ENCODE results near the gene PTPRN2. TPM values are rescaled to one million over a fixed set of nuclear protein-coding genes. Genes with fewer than 3 reads are reported as not detected.
"Not testable (repeated sequence)": the region's sequence is repeated elsewhere in the genome, so short reads cannot be mapped to it uniquely, and the experiment has no call there.

The PTPRN2 gene
- total and polyA plus RNA-seq, 3 experiments from 2014 or later = 0.33 to 1.2 (median 0.42) TPM

DNA sequence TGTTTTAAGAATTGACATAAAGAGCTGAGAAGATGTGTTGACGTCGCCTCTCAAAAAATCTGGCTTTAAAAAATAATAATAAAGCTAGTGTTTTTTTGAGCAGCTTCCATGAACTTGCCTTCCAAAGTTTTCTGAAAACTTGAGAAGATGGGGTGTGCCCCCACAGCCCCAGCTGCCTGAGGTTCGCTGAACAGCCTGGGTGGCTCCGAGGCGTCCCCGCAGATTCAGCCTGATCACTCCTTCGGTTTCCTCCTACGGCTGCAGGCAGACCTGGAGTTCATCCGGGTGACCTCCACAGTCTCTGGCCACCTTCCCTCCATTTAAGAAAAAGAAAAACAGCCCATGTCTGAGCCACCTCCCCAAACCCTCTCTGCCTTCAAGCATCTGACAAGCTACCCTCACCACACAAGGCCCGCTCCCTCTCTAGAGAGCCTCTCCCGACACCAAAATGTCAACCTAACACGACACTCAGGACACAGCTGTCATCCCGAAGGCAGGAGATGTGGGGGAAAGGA is 177.8 kb downstream of the PTPRN2 start:
- Histone ChIP-seq H3K4me3 (ENCODE audit: low read length) (no peak overlapping the region), H3K27me3 (ENCODE audit: insufficient read depth, low read length, poor library complexity, severe bottlenecking) (no peaks in the 10 kb centered on the region), H3K9me3 (ENCODE audit: low read length) (no peaks in the 10 kb centered on the region), H3K36me3 (ENCODE audit: insufficient read depth, low read length) (no peaks in the 10 kb centered on the region), H3K4me1 (ENCODE audit: insufficient read depth, low read length) (no peaks in the 10 kb centered on the region), H3K27ac (ENCODE audit: low read depth, low read length) (no peak overlapping the region)
- H3K4me1 Mint-ChIP-seq = no peaks in the 10 kb centered on the region
- no peak for DNase-seq
- H3K4me3 Mint-ChIP-seq = no peak overlapping the region
- ChIA-PET CTCF (no interaction called here), POLR2A (no interaction called here)
- H3K27ac Mint-ChIP-seq = no peak overlapping the region
- peaks cover 5% of the 10 kb centered on the region in 2 donors for H3K27me3 Mint-ChIP-seq
- H3K9me3 Mint-ChIP-seq = no peaks in the 10 kb centered on the region
- H3K36me3 Mint-ChIP-seq = no peaks in the 10 kb centered on the region

DNA sequence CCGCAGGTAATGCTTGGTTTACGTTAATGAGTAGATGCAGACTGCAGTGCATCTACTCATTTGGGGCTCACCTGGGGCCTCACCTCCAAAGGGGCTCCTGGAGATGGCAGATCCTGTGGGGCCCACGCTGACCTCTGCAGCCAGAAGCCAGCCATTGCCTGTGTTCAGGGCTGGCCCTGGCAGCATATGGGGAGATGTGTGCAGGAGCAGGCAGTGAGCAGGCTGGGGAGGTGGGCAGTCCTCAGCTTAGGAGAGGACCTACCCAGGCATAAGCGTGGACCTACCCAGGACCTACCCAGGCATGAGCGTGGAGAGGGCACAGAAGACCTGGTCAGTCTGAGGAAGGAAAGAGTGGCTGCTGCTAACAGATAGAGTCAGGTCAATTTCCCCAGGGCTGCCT is 178.5 kb downstream of the PTPRN2 start:
- no peak for DNase-seq
- H3K27ac Mint-ChIP-seq = no peak overlapping the region
- H3K4me3 ChIP-seq (ENCODE audit: low read length) = no peak overlapping the region
- H3K36me3 ChIP-seq (ENCODE audit: insufficient read depth, low read length) = no peaks in the 10 kb centered on the region
- H3K4me3 Mint-ChIP-seq = no peak overlapping the region
- peaks cover 5% of the 10 kb centered on the region in 2 donors for H3K27me3 Mint-ChIP-seq
- H3K27me3 ChIP-seq (ENCODE audit: insufficient read depth, low read length, poor library complexity, severe bottlenecking) = no peaks in the 10 kb centered on the region
- no peak overlapping the region for H3K27ac ChIP-seq (ENCODE audit: low read depth, low read length)
- ChIA-PET POLR2A (no interaction called here), CTCF (no interaction called here)
- no peaks in the 10 kb centered on the region for H3K9me3 ChIP-seq (ENCODE audit: low read length)
- no peaks in the 10 kb centered on the region for H3K36me3 Mint-ChIP-seq
- H3K9me3 Mint-ChIP-seq = no peaks in the 10 kb centered on the region
- no peaks in the 10 kb centered on the region for H3K4me1 Mint-ChIP-seq
- H3K4me1 ChIP-seq (ENCODE audit: insufficient read depth, low read length) = no peaks in the 10 kb centered on the region

GRCh38 chr7:158408318-158408920 is 179.2 kb downstream of the PTPRN2 start:
- Histone ChIP-seq H3K4me3 (ENCODE audit: low read length) (no peak overlapping the region), H3K4me1 (ENCODE audit: insufficient read depth, low read length) (no peaks in the 10 kb centered on the region), H3K27ac (ENCODE audit: low read depth, low read length) (no peak overlapping the region), H3K27me3 (ENCODE audit: insufficient read depth, low read length, poor library complexity, severe bottlenecking) (no peaks in the 10 kb centered on the region), H3K9me3 (ENCODE audit: low read length) (no peaks in the 10 kb centered on the region), H3K36me3 (ENCODE audit: insufficient read depth, low read length) (no peaks in the 10 kb centered on the region)
- H3K9me3 Mint-ChIP-seq = no peaks in the 10 kb centered on the region
- H3K4me3 Mint-ChIP-seq = no peak overlapping the region
- ChIA-PET POLR2A (no interaction called here), CTCF (no interaction called here)
- no peak overlapping the region for H3K27ac Mint-ChIP-seq
- no peak for DNase-seq
- H3K27me3 Mint-ChIP-seq = peaks cover 5% of the 10 kb centered on the region in 2 donors
- no peaks in the 10 kb centered on the region for H3K4me1 Mint-ChIP-seq
- H3K36me3 Mint-ChIP-seq = no peaks in the 10 kb centered on the region

DNA sequence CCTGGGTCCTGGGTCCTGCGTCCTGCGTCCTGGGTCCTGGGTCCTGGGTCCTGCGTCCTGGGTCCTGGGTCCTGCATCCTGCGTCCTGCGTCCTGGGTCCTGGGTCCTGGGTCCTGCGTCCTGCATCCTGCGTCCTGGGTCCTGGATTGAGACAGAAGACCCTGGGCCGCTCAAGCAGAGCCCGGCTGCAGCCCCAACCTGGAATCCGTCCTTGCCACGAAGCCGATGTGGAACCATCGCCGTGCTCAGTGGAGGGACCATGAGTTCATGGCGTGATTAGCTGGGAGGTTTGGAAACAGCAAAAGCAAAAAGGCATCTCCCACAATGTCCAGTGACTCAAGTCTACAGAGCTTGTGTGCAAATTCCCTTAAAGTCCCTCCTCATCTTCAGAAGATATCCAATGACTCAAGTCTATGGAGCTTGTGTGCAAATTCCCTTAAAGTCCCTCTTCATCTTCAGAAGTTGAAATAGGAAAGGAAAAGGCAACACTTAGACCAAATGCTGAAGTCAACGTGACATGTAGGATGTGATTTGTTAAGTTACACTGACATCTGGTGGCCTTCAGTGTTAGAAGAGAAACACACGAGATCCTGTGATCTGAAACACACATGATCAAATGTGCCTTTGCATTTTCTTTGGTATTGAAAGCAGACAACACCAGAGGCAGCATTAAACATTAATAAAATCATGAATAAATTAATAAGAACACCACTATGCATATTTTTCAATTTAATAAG is 179.9 kb downstream of the PTPRN2 start:
- Histone ChIP-seq H3K9me3 (ENCODE audit: low read length) (no peaks in the 10 kb centered on the region), H3K27ac (ENCODE audit: low read depth, low read length) (no peak overlapping the region), H3K36me3 (ENCODE audit: insufficient read depth, low read length) (no peaks in the 10 kb centered on the region), H3K4me3 (ENCODE audit: low read length) (no peak overlapping the region), H3K27me3 (ENCODE audit: insufficient read depth, low read length, poor library complexity, severe bottlenecking) (no peaks in the 10 kb centered on the region), H3K4me1 (ENCODE audit: insufficient read depth, low read length) (no peaks in the 10 kb centered on the region)
- peaks cover 5% of the 10 kb centered on the region in 2 donors for H3K27me3 Mint-ChIP-seq
- DNase-seq = no peak
- H3K4me3 Mint-ChIP-seq = no peak overlapping the region
- no peaks in the 10 kb centered on the region for H3K36me3 Mint-ChIP-seq
- ChIA-PET POLR2A (no interaction called here), CTCF (no interaction called here)
- H3K9me3 Mint-ChIP-seq = no peaks in the 10 kb centered on the region
- H3K4me1 Mint-ChIP-seq = no peaks in the 10 kb centered on the region
- H3K27ac Mint-ChIP-seq = no peak overlapping the region

- H3K27me3 Mint-ChIP-seq = peaks cover 5 to 6% of the 10 kb centered on the region in 2 donors
These were observed 180.8 kb downstream of the PTPRN2 start for GRCh38 chr7:158406801-158407200.

DNA sequence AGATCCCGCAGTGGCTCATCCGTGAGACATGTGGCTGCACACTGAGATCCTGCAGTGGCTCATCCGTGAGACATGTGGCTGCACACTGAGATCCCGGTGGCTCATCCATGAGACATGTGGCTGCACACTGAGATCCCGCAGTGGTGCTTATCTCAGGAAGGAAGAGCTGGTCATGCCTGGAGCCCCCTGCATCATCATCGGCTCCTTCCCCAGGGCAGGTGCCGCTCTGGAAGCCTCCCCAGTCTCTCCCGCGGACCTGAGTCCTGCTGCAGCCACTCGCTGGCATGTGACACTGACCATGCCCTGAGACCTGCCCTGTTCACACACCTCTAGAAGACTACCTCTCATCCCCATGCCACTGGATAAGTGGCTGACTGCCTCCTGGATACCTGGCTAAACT is 181.3 kb downstream of the PTPRN2 start:
- POLR2A ChIA-PET = no interaction called here
- Mint-ChIP-seq H3K27ac (no peak overlapping the region), H3K4me3 (no peak overlapping the region), H3K4me1 (no peaks in the 10 kb centered on the region), H3K27me3 (peaks cover 5 to 6% of the 10 kb centered on the region in 2 donors), H3K9me3 (no peaks in the 10 kb centered on the region), H3K36me3 (no peaks in the 10 kb centered on the region)
- Histone ChIP-seq H3K4me3 (ENCODE audit: low read length) (no peak overlapping the region), H3K36me3 (ENCODE audit: insufficient read depth, low read length) (no peaks in the 10 kb centered on the region), H3K27ac (ENCODE audit: low read depth, low read length) (no peak overlapping the region), H3K27me3 (ENCODE audit: insufficient read depth, low read length, poor library complexity, severe bottlenecking) (no peaks in the 10 kb centered on the region), H3K9me3 (ENCODE audit: low read length) (no peaks in the 10 kb centered on the region), H3K4me1 (ENCODE audit: insufficient read depth, low read length) (no peaks in the 10 kb centered on the region)
- CTCF ChIA-PET = no interaction called here
- DNase-seq = no peak

More at GRCh38 chr7:158406801-158407200, 180.8 kb downstream of the PTPRN2 start:
- Histone ChIP-seq H3K4me3 (ENCODE audit: low read length) (no peak overlapping the region), H3K9me3 (ENCODE audit: low read length) (no peaks in the 10 kb centered on the region), H3K27ac (ENCODE audit: low read depth, low read length) (no peak overlapping the region), H3K36me3 (ENCODE audit: insufficient read depth, low read length) (no peaks in the 10 kb centered on the region), H3K4me1 (ENCODE audit: insufficient read depth, low read length) (no peaks in the 10 kb centered on the region), H3K27me3 (ENCODE audit: insufficient read depth, low read length, poor library complexity, severe bottlenecking) (no peaks in the 10 kb centered on the region)
- no peaks in the 10 kb centered on the region for H3K4me1 Mint-ChIP-seq
- H3K9me3 Mint-ChIP-seq = no peaks in the 10 kb centered on the region
- POLR2A ChIA-PET = no interaction called here
- H3K36me3 Mint-ChIP-seq = no peaks in the 10 kb centered on the region
- CTCF ChIA-PET = no interaction called here
- DNase-seq = no peak
- no peak overlapping the region for H3K4me3 Mint-ChIP-seq
- no peak overlapping the region for H3K27ac Mint-ChIP-seq

- H3K27me3 ChIP-seq (ENCODE audit: insufficient read depth, low read length, poor library complexity, severe bottlenecking); POLR2A ChIA-PET; H3K27ac ChIP-seq (ENCODE audit: low read depth, low read length); H3K27ac Mint-ChIP-seq; H3K27me3 Mint-ChIP-seq; H3K4me3 ChIP-seq (ENCODE audit: low read length); H3K4me1 ChIP-seq (ENCODE audit: insufficient read depth, low read length); H3K4me3 Mint-ChIP-seq; H3K4me1 Mint-ChIP-seq; DNase-seq; CTCF ChIA-PET; H3K9me3 ChIP-seq (ENCODE audit: low read length); H3K36me3 ChIP-seq (ENCODE audit: insufficient read depth, low read length); H3K36me3 Mint-ChIP-seq; H3K9me3 Mint-ChIP-seq: not testable (repeated sequence)
These were observed 181.9 kb downstream of the PTPRN2 start for GRCh38 chr7:158405771-158406170.

DNA sequence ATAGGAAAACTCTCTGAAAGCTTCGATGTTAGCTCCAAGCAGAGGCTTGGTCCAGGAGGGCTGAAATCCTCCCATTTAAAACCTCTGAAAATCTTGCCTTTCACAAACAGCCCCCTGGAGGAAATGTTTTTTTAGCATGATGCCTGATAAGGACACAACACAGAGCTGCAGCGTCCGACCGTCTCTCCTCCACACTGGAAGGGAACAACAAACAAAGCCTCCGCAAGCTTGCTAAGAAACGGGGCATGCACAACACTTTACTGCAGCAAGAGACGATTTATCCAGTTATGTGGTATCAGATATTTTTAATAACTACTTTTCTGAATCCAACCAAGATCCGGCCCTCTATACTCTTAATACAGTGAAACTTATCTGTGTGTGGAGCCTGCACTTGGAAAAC is 182.3 kb downstream of the PTPRN2 start:
- H3K27ac Mint-ChIP-seq = no peak overlapping the region
- H3K9me3 ChIP-seq (ENCODE audit: low read length) = no peaks in the 10 kb centered on the region
- no peak for DNase-seq
- H3K4me3 ChIP-seq (ENCODE audit: low read length) = no peak overlapping the region
- H3K4me1 Mint-ChIP-seq = no peaks in the 10 kb centered on the region
- H3K36me3 Mint-ChIP-seq = no peaks in the 10 kb centered on the region
- ChIA-PET CTCF (no interaction called here), POLR2A (no interaction called here)
- no peaks in the 10 kb centered on the region for H3K36me3 ChIP-seq (ENCODE audit: insufficient read depth, low read length)
- H3K9me3 Mint-ChIP-seq = no peaks in the 10 kb centered on the region
- H3K4me3 Mint-ChIP-seq = no peak overlapping the region
- peaks cover 3 to 4% of the 10 kb centered on the region in 2 donors for H3K27me3 Mint-ChIP-seq
- H3K27ac ChIP-seq (ENCODE audit: low read depth, low read length) = no peak overlapping the region
- no peaks in the 10 kb centered on the region for H3K27me3 ChIP-seq (ENCODE audit: insufficient read depth, low read length, poor library complexity, severe bottlenecking)
- H3K4me1 ChIP-seq (ENCODE audit: insufficient read depth, low read length) = no peaks in the 10 kb centered on the region

Measured in CD8-positive, alpha-beta memory T cell (primary cell).